HepG2 (cell line): ENCODE results near the gene PTCRA. TPM values are rescaled to one million over a fixed set of nuclear protein-coding genes. Genes with fewer than 3 reads are reported as not detected.

ENCODE experiments used
- CENPX ChIP-seq: sonication (generic); formaldehyde crosslinking; IDR thresholded peaks from 2 replicates; pipeline ENCODE4 v1.9.0; 2021; ENCODE audit warnings: mild to moderate bottlenecking, missing genetic modification reagents, moderate library complexity
- DPF2 ChIP-seq: sonication (generic); formaldehyde crosslinking; IDR thresholded peaks from 2 replicates; pipeline ENCODE4 v1.4.0; 2020; ENCODE audit warnings: mild to moderate bottlenecking, low read depth, missing genetic modification reagents, borderline replicate concordance
- ELF3 ChIP-seq: IDR thresholded peaks from 2 replicates; pipeline ENCODE4 v1.6.1; 2016; ENCODE audit warnings: missing genetic modification reagents, missing compliant biosample characterization
- EZH2 ChIP-seq: conservative IDR thresholded peaks from 2 replicates; pipeline ENCODE4 v1.6.1; 2012; ENCODE audit warnings: mild to moderate bottlenecking, low read depth, low read length, moderate library complexity
- MED13 ChIP-seq: sonication (generic); formaldehyde crosslinking; IDR thresholded peaks from 2 replicates; pipeline ENCODE4 v1.5.0; 2020; ENCODE audit warnings: missing genetic modification reagents
- POGZ ChIP-seq: sonication (generic); formaldehyde crosslinking; IDR thresholded peaks from 2 replicates; pipeline ENCODE4 v1.4.0; 2020; ENCODE audit warnings: mild to moderate bottlenecking, missing genetic modification reagents
- PRDM10 ChIP-seq: sonication (generic); formaldehyde crosslinking; IDR thresholded peaks from 2 replicates; pipeline ENCODE4 v1.4.0; 2020; ENCODE audit warnings: low read depth, missing genetic modification reagents
- SMAD1 ChIP-seq: sonication (generic); formaldehyde crosslinking; IDR thresholded peaks from 2 replicates; pipeline ENCODE4 v1.4.0; 2020; ENCODE audit warnings: missing genetic modification reagents, low read depth, mild to moderate bottlenecking, borderline replicate concordance
- SOX6 ChIP-seq, 2 experiments: fragments of 450-650 bp in 1 of 2; sonication (generic) in 1 of 2; formaldehyde crosslinking in 1 of 2; IDR thresholded peaks; 2 replicates each; pipeline versions ENCODE4 v1.4.0 to v1.6.1; 2017 to 2020; ENCODE audit warnings: antibody characterized with exemption in 1 of 2, mild to moderate bottlenecking in 1 of 2, missing genetic modification reagents in 1 of 2
- STAT5B ChIP-seq: sonication (generic); formaldehyde crosslinking; IDR thresholded peaks from 2 replicates; pipeline ENCODE4 v1.4.0; 2020; ENCODE audit warnings: missing genetic modification reagents
- ZBTB26 ChIP-seq: IDR thresholded peaks from 2 replicates; pipeline ENCODE4 v1.6.1; 2016; ENCODE audit warnings: missing compliant biosample characterization, missing genetic modification reagents, borderline replicate concordance
- ZFP37 ChIP-seq: sonication (generic); formaldehyde crosslinking; IDR thresholded peaks from 2 replicates; pipeline ENCODE4 v1.4.0; 2020; ENCODE audit warnings: missing genetic modification reagents, borderline replicate concordance
- ZNF331 ChIP-seq: sonication (generic); formaldehyde crosslinking; IDR thresholded peaks from 2 replicates; pipeline ENCODE4 v1.4.0; 2020; ENCODE audit warnings: missing genetic modification reagents
- ZNF414 ChIP-seq: sonication (generic); formaldehyde crosslinking; IDR thresholded peaks from 2 replicates; pipeline ENCODE4 v1.5.0; 2020; ENCODE audit warnings: missing genetic modification reagents
- ZNF556 ChIP-seq: sonication (generic); formaldehyde crosslinking; IDR thresholded peaks from 2 replicates; pipeline ENCODE4 v1.4.0; 2020; ENCODE audit warnings: mild to moderate bottlenecking, missing genetic modification reagents, borderline replicate concordance
- ZNF564 ChIP-seq: sonication (generic); formaldehyde crosslinking; IDR thresholded peaks from 2 replicates; pipeline ENCODE4 v1.8.1; 2023; ENCODE audit warnings: mild to moderate bottlenecking, missing genetic modification reagents
- ZNF737 ChIP-seq: sonication (generic); formaldehyde crosslinking; IDR thresholded peaks from 2 replicates; pipeline ENCODE4 v1.5.0; 2020; ENCODE audit warnings: missing genetic modification reagents, mild to moderate bottlenecking, borderline replicate concordance
- polyA plus RNA-seq, 8 experiments: library from polyadenylated mRNA; depleted of rRNA in 3 of 8; stranded (reverse) in 7 of 8; unstranded in 1 of 8; fragments of >200 nt; fragmentation: Illumina TruSeq in 4 of 8; extraction: Trizol in 4 of 8; gene quantifications; 2 replicates each; pipeline versions ENCODE4 v1.2.1 to v1.2.3, GENCODE V29; 2011 to 2016; ENCODE audit warnings: low read depth in 4 of 8, missing spikeins in 1 of 8, mixed read lengths in 1 of 8; ENCODE audit not compliant: insufficient read depth in 1 of 8
- total RNA-seq, 5 experiments: library from RNA; depleted of rRNA; stranded (reverse); fragments of >200 nt; fragmentation: Illumina TruSeq; extraction: Trizol; gene quantifications; 2 replicates each; pipeline ENCODE4 v1.2.3, GENCODE V29; 2016; ENCODE audit warnings: low read depth in 1 of 5
- TF ChIP-seq, protein P1 (sequence below): sonication (generic); formaldehyde crosslinking; IDR thresholded peaks from 2 replicates; pipeline ENCODE4 v1.4.0; 2020; ENCODE audit warnings: missing genetic modification reagents
- TF ChIP-seq, protein P2 (sequence below): sonication (generic); formaldehyde crosslinking; IDR thresholded peaks from 2 replicates; pipeline ENCODE4 v1.4.0; 2020; ENCODE audit warnings: missing genetic modification reagents

Gene PTCRA
- total and polyA plus RNA-seq, 2 of the 13 experiments (the other 11 are each of a cell fraction or from before 2014, with no cell fraction given), result not detected

DNA sequence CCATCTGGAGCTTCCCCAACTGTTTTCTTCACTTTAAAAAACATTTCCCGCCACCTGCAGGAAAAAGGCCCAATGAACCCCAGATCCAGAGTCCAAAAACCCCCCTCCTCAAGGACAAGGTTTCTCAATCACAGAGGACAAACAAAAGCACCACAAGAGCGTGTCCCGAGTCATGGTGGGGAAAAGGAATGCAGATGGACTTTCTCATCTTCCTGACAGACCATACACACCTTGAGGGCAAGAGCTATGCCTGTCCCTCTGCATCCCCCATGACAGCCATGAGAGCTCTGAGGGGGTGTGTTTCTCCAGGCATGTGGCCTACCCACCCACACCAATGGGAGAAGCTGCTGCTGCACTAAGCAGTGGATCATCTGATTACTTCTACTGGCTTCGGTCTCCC is 54.1 kb downstream of the PTCRA start (continued):
- TF ChIP-seq ZNF331 (0 out of 2 replicates have a peak, but pooled peaks have one; percentile 28), DPF2 (CRISPR knock-in tag) (no peak), ELF3 (CRISPR knock-in tag) (no peak), ZNF564 (no peak), MED13 (CRISPR knock-in tag) (no peak), ZFP37 (CRISPR knock-in tag) (no peak), PRDM10 (no peak), SOX6 (IDR thresholded peaks at IDR 0.05) (no peak), SOX6 (CRISPR knock-in tag; IDR thresholded peaks at IDR 0.05) (peak; percentile 48; the same call in 1 of the 2 replicates), ZNF737 (CRISPR knock-in tag) (no peak), ZNF556 (CRISPR knock-in tag) (no peak), SMAD1 (no peak), CENPX (CRISPR knock-in tag) (no peak), EZH2 (no peak), POGZ (CRISPR knock-in tag) (no peak), ZBTB26 (no peak), STAT5B (CRISPR knock-in tag) (no peak), ZNF414 (CRISPR knock-in tag) (no peak)
- TF ChIP-seq, protein P1, sequence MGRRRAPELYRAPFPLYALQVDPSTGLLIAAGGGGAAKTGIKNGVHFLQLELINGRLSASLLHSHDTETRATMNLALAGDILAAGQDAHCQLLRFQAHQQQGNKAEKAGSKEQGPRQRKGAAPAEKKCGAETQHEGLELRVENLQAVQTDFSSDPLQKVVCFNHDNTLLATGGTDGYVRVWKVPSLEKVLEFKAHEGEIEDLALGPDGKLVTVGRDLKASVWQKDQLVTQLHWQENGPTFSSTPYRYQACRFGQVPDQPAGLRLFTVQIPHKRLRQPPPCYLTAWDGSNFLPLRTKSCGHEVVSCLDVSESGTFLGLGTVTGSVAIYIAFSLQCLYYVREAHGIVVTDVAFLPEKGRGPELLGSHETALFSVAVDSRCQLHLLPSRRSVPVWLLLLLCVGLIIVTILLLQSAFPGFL (CRISPR knock-in tag), result no peak
- TF ChIP-seq, protein P2, sequence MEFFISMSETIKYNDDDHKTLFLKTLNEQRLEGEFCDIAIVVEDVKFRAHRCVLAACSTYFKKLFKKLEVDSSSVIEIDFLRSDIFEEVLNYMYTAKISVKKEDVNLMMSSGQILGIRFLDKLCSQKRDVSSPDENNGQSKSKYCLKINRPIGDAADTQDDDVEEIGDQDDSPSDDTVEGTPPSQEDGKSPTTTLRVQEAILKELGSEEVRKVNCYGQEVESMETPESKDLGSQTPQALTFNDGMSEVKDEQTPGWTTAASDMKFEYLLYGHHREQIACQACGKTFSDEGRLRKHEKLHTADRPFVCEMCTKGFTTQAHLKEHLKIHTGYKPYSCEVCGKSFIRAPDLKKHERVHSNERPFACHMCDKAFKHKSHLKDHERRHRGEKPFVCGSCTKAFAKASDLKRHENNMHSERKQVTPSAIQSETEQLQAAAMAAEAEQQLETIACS (CRISPR knock-in tag), result no peak
